ENCODE data around the gene MSANTD1. TPM values are rescaled to one million over a fixed set of nuclear protein-coding genes. Genes with fewer than 3 reads are reported as not detected.

MSANTD1 gene
- total RNA-seq, 2 experiments from 2014 or later, result 0.60 to 0.65 TPM

DNA sequence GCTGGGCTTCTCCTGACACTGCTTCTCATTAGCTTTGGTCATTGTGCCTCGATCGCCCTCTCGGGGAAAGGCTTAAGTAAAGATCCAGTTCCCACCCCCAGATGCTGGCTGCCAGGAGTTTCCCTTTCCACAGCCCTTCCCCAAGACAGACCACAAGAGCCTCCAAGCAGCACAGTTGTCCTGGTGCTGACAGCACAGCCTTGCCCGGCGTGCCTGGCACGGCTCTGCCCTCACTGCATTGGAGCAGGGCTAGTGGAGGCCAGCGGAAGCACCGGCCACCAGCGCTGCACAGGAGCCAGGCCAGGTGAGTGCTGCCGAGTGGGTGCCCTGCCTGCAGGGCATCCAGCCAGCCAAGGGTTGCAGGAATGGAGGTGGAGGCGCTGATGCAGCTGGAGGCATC lies 9.7 kb upstream of the MSANTD1 start:
- Mint-ChIP-seq H3K4me3 (no peak overlapping the region), H3K36me3 (ENCODE audit: low read depth) (peaks cover 13% of the 10 kb centered on the region), H3K27me3 (no peaks in the 10 kb centered on the region), H3K4me1 (peaks cover 16% of the 10 kb centered on the region), H3K9me3 (no peaks in the 10 kb centered on the region), H3K27ac (no peak overlapping the region)
- DNase-seq, result no peak
- CTCF ChIA-PET, result no interaction called here
- POLR2A ChIA-PET, result no interaction called here

DNA sequence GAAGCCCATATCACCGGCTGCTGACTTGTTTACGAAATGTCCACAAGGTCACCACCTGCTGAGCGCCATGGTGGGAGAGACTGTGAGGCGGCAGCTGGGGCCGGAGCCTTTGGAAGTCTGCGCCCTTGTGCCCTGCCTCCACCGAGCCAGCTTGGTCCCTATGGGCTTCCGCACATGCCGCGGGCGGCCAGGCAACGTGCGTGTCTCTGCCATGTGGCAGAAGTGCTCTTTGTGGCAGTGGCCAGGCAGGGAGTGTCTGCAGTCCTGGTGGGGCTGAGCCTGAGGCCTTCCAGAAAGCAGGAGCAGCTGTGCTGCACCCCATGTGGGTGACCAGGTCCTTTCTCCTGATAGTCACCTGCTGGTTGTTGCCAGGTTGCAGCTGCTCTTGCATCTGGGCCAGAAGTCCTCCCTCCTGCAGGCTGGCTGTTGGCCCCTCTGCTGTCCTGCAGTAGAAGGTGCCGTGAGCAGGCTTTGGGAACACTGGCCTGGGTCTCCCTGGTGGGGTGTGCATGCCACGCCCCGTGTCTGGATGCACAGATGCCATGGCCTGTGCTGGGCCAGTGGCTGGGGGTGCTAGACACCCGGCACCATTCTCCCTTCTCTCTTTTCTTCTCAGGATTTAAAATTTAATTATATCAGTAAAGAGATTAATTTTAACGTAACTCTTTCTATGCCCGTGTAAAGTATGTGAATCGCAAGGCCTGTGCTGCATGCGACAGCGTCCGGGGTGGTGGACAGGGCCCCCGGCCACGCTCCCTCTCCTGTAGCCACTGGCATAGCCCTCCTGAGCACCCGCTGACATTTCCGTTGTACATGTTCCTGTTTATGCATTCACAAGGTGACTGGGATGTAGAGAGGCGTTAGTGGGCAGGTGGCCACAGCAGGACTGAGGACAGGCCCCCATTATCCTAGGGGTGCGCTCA lies 8.7 kb upstream of the MSANTD1 start:
- Mint-ChIP-seq H3K27me3 (no peaks in the 10 kb centered on the region), H3K4me1 (peaks cover 16% of the 10 kb centered on the region), H3K4me3 (no peak overlapping the region), H3K36me3 (ENCODE audit: low read depth) (peaks cover 6% of the 10 kb centered on the region), H3K27ac (no peak overlapping the region), H3K9me3 (no peaks in the 10 kb centered on the region)
- ChIA-PET POLR2A (no interaction called here), CTCF (no interaction called here)
- no peak for DNase-seq

DNA sequence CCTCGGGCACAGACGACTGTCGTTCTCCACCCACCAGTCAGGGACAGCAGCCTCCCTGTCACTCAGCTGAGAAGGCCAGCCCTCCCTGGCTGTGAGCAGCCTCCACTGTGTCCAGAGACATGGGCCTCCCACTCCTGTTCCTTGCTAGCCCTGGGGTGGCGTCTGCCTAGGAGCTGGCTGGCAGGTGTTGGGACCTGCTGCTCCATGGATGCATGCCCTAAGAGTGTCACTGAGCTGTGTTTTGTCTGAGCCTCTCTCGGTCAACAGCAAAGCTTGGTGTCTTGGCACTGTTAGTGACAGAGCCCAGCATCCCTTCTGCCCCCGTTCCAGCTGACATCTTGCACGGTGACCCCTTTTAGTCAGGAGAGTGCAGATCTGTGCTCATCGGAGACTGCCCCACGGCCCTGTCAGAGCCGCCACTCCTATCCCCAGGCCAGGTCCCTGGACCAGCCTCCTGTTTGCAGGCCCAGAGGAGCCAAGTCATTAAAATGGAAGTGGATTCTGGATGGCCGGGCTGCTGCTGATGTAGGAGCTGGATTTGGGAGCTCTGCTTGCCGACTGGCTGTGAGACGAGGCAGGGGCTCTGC lies 7.9 kb upstream of the MSANTD1 start:
- H3K9me3 Mint-ChIP-seq, result no peaks in the 10 kb centered on the region
- POLR2A ChIA-PET, result no interaction called here
- H3K4me3 Mint-ChIP-seq, result no peak overlapping the region
- H3K36me3 Mint-ChIP-seq (ENCODE audit: low read depth), result peaks cover 3% of the 10 kb centered on the region
- CTCF ChIA-PET, result no interaction called here
- H3K27ac Mint-ChIP-seq, result no peak overlapping the region
- no peaks in the 10 kb centered on the region for H3K27me3 Mint-ChIP-seq
- no peak for DNase-seq
- H3K4me1 Mint-ChIP-seq, result peaks cover 16% of the 10 kb centered on the region

DNA sequence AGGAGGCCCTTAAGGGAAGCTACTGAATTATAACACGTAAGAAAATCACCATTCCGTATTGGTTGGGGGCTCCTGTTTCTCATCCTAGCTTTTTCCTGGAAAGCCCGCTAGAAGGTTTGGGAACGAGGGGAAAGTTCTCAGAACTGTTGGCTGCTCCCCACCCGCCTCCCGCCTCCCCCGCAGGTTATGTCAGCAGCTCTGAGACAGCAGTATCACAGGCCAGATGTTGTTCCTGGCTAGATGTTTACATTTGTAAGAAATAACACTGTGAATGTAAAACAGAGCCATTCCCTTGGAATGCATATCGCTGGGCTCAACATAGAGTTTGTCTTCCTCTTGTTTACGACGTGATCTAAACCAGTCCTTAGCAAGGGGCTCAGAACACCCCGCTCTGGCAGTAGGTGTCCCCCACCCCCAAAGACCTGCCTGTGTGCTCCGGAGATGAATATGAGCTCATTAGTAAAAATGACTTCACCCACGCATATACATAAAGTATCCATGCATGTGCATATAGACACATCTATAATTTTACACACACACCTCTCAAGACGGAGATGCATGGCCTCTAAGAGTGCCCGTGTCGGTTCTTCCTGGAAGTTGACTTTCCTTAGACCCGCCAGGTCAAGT lies 6.9 kb upstream of the MSANTD1 start:
- POLR2A ChIA-PET, result no interaction called here
- Mint-ChIP-seq H3K27me3 (no peaks in the 10 kb centered on the region), H3K4me3 (no peak overlapping the region), H3K9me3 (no peaks in the 10 kb centered on the region), H3K27ac (no peak overlapping the region), H3K36me3 (ENCODE audit: low read depth) (peaks cover 3% of the 10 kb centered on the region), H3K4me1 (peaks cover 18% of the 10 kb centered on the region)
- no peak for DNase-seq
- CTCF ChIA-PET, result interaction anchor here (3.3 kb wide), 1 partner anchor 49 kb away, joined by 17 read pairs; no protein-coding TSS in a partner anchor

DNA sequence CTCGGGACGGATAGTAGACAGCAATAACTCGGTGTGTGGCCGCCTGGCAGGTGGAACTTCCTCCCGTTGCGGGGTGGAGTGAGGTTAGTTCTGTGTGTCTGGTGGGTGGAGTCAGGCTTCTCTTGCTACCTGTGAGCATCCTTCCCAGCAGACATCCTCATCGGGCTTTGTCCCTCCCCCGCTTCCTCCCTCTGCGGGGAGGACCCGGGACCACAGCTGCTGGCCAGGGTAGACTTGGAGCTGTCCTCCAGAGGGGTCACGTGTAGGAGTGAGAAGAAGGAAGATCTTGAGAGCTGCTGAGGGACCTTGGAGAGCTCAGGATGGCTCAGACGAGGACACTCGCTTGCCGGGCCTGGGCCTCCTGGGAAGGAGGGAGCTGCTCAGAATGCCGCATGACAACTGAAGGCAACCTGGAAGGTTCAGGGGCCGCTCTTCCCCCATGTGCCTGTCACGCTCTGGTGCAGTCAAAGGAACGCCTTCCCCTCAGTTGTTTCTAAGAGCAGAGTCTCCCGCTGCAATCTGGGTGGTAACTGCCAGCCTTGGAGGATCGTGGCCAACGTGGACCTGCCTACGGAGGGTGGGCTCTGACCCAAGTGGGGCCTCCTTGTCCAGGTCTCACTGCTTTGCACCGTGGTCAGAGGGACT lies 5.7 kb upstream of the MSANTD1 start:
- no peaks in the 10 kb centered on the region for H3K27me3 Mint-ChIP-seq
- H3K4me3 Mint-ChIP-seq, result no peak overlapping the region
- ChIA-PET POLR2A (interaction anchor here (0.7 to 1.5 kb wide), 2 partner anchors 41 to 49 kb away, joined by 3 to 4 read pairs; no protein-coding TSS in a partner anchor), CTCF (interaction anchor here (3.3 kb wide), 1 partner anchor 51 kb away, joined by 17 read pairs; no protein-coding TSS in a partner anchor)
- H3K4me1 Mint-ChIP-seq, result peaks cover 18% of the 10 kb centered on the region
- no peak overlapping the region for H3K27ac Mint-ChIP-seq
- peak; percentile 54 for DNase-seq
- H3K9me3 Mint-ChIP-seq, result no peaks in the 10 kb centered on the region
- peaks cover under 1% of the 10 kb centered on the region for H3K36me3 Mint-ChIP-seq (ENCODE audit: low read depth)

DNA sequence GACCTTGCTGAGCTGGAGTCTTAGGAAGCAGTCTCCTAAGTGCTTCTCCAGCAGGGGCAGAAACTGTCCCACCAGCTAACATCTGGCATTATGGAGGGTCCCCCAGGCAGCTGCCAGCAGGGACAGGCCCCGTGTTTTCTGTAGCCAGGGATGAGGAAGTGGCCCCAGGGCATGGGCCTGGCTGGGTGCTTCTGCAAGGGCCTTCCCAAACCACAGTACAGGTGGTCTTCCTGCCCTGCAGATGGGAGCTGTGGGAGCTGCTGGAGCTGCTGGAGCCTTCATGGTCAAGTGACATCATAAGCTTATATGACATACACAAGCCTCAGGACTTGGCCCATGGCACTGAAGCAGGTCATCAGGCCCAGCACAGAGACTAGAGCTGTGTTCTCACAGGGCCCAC lies 5.0 kb upstream of the MSANTD1 start:
- H3K27me3 Mint-ChIP-seq, result no peaks in the 10 kb centered on the region
- CTCF ChIA-PET, result interaction anchor here (3.3 kb wide), 1 partner anchor 51 kb away, joined by 17 read pairs; no protein-coding TSS in a partner anchor
- no peaks in the 10 kb centered on the region for H3K9me3 Mint-ChIP-seq
- DNase-seq, result no peak
- H3K27ac Mint-ChIP-seq, result no peak overlapping the region
- POLR2A ChIA-PET, result interaction anchor here (1.0 to 1.5 kb wide), 3 partner anchors 42 to 52 kb away, joined by 3 to 5 read pairs (median 3); no protein-coding TSS in a partner anchor
- H3K4me3 Mint-ChIP-seq, result no peak overlapping the region
- peaks cover 18% of the 10 kb centered on the region for H3K4me1 Mint-ChIP-seq
- H3K36me3 Mint-ChIP-seq (ENCODE audit: low read depth), result no peaks in the 10 kb centered on the region

DNA sequence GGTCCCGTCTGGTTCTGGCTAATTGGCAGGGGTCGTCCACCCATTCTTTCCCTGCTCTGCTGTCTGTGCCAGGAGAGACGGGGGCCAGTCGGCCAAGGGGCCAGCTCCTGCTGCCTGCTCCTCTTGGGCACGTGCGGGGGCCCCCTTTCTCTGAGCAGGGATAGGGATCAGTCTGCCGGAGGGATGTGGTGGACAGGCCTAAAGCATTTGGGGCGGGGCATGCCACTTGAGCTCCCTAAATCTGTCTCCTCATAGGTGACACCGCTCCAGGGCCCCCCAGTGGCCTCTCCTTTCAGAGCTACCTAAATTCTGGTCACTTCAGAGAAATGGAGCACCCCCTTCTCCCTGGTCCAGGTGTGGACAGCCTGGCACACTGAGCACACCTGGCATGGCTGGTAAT lies 4.2 kb upstream of the MSANTD1 start:
- no peak for DNase-seq
- H3K4me3 Mint-ChIP-seq, result no peak overlapping the region
- ChIA-PET CTCF (interaction anchor here (0.9 to 3.3 kb wide), 3 partner anchors 52 to 138 kb away, joined by 3 to 17 read pairs (median 4); no protein-coding TSS in a partner anchor), POLR2A (interaction anchor here (1.0 to 1.5 kb wide), 3 partner anchors 43 to 52 kb away, joined by 3 to 5 read pairs (median 3); no protein-coding TSS in a partner anchor)
- peaks cover 18% of the 10 kb centered on the region for H3K4me1 Mint-ChIP-seq
- no peaks in the 10 kb centered on the region for H3K36me3 Mint-ChIP-seq (ENCODE audit: low read depth)
- no peaks in the 10 kb centered on the region for H3K27me3 Mint-ChIP-seq
- no peaks in the 10 kb centered on the region for H3K9me3 Mint-ChIP-seq
- H3K27ac Mint-ChIP-seq, result no peak overlapping the region

DNA sequence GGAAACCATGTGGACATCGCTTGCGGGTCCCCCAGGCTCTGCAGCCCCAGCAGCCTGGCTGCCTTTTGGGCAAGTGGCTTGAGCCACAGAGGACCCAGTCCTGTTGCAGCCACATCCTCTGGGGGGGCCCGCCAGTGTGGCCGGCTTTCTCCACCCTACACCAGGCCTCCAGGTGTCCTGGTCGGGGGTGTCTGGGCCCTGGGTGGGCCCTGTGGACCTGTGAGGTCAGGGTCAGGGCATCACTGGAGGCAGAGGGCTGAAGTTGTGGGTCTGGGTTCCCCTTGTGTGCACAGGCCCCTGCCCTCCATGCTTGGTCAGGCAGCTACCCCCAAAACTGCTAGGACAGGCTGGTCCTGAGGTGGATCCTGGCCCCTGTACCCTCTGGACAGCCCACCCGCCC lies 3.3 kb upstream of the MSANTD1 start:
- ChIA-PET POLR2A (no interaction called here), CTCF (interaction anchor here (0.8 to 3.3 kb wide), 3 partner anchors 51 to 54 kb away, joined by 3 to 17 read pairs (median 3); no protein-coding TSS in a partner anchor)
- no peaks in the 10 kb centered on the region for H3K9me3 Mint-ChIP-seq
- no peaks in the 10 kb centered on the region for H3K27me3 Mint-ChIP-seq
- no peak for DNase-seq
- H3K27ac Mint-ChIP-seq, result no peak overlapping the region
- peaks cover 18% of the 10 kb centered on the region for H3K4me1 Mint-ChIP-seq
- H3K4me3 Mint-ChIP-seq, result no peak overlapping the region
- H3K36me3 Mint-ChIP-seq (ENCODE audit: low read depth), result no peaks in the 10 kb centered on the region

DNA sequence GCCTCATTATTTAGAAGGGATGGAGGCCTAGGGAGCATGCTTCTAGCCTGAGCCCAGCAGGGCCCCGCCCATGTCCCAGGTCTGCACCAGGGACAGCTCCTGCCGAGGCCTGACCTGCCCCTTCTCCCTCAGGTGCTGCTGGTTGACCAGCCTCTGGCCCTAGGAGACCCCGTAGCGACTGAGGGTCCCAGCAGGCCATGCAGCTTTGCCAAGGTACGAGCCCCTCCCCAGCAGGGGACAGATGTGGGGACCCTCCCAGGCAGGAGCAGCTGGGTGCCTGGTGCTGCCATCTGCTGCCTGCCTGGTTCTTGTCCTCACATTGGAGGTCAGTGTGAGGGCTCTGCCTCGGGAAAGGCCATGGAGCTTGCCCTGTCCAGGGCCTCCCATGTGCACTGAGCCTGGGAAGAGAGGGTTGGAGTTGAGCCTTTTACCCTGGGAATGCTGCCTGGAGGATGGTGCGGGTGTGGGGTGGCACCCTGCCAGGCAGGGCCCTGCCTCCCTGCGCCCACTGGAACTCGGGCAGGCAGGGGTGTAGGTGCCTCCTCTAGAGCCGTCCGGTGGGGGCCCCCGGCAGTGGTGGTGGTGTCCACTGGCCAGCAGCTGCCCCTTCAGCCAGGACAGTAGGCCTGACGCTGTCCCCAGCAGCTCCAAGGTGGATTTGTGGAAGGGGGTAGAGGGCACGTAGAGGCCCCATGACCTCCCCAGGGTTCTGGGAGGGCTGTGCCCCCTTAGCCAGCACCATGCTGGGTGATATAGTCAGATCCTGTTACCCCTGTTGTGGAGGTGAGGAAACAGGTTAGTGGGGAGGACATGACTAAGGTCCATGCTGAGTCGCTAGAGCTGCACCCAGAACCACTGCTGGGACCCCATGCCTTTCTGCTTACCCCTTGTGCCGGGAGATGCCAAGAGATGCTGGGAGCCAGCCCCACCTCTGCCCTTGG lies 2.2 kb upstream of the MSANTD1 start:
- ChIA-PET CTCF (interaction anchor here (0.8 to 1.3 kb wide), 4 partner anchors 52 to 138 kb away, joined by 3 to 4 read pairs (median 3); no protein-coding TSS in a partner anchor), POLR2A (no interaction called here)
- Mint-ChIP-seq H3K4me3 (no peak overlapping the region), H3K27me3 (no peaks in the 10 kb centered on the region), H3K36me3 (ENCODE audit: low read depth) (no peaks in the 10 kb centered on the region), H3K27ac (no peak overlapping the region), H3K4me1 (peaks cover 18% of the 10 kb centered on the region), H3K9me3 (no peaks in the 10 kb centered on the region)
- DNase-seq, result no peak

DNA sequence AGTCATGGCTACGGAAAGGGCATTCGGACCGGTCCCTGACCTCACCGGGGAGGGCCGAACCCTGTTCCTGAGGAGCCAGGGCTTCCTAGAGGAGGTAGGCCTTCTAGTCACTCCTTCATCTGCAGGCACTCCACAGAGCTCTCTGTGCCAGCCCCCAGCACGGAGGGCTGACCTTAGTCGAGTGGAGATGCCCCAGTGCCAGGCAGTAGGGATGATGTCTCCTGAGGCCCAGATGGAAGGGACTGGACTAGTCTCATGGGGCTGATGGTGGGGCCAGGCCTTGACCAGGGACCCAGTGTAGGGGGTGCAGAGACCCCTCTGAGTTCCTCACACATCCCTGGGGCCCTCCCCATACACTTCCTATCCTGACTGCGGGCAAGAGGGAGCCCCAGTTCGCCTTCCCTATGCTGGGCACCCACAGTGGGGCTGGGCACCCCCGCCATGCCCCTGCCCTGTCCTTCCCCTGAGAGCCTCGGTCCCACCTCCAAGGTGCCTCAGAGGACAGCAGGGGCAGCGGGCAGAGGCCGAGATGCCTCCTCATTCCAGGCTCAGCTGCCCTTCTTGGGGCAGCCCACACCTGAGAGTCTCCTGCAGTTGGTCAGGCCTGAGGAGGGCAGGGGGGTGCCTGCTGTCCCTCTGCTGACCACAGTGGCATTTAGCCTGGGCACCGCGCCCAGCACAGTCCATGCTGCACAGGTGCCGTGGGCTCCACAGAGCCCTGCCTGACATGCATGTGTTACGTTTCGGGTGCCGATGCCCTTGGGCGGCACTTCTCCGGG lies 1.4 kb upstream of the MSANTD1 start:
- ChIA-PET POLR2A (no interaction called here), CTCF (interaction anchor here (1.3 kb wide), 1 partner anchor 139 kb away, joined by 4 read pairs; no protein-coding TSS in a partner anchor)
- H3K36me3 Mint-ChIP-seq (ENCODE audit: low read depth), result no peaks in the 10 kb centered on the region
- DNase-seq, result no peak
- H3K27ac Mint-ChIP-seq, result no peak overlapping the region
- no peak overlapping the region for H3K4me3 Mint-ChIP-seq
- H3K4me1 Mint-ChIP-seq, result peaks cover 14% of the 10 kb centered on the region
- H3K9me3 Mint-ChIP-seq, result no peaks in the 10 kb centered on the region
- H3K27me3 Mint-ChIP-seq, result no peaks in the 10 kb centered on the region

DNA sequence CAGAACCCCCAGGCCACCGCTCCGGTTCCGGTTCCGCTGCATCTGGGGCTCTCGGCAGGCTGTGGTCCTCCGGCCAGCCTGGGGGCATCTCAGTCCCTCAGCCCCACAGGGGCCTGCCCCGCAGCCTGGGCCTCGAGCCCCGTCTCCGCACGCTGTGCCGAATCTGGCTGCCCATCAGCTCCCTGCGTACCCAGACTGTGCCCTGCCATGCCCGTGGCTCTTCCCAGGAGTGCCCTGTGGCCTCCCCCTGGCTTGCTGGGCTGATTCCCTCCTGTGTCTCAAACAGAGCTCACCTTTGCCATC lies 830 bp upstream of the MSANTD1 start:
- no peak overlapping the region for H3K4me3 Mint-ChIP-seq
- ChIA-PET CTCF (no interaction called here), POLR2A (no interaction called here)
- H3K27me3 Mint-ChIP-seq, result no peaks in the 10 kb centered on the region
- H3K4me1 Mint-ChIP-seq, result peaks cover 9% of the 10 kb centered on the region
- H3K9me3 Mint-ChIP-seq, result no peaks in the 10 kb centered on the region
- no peaks in the 10 kb centered on the region for H3K36me3 Mint-ChIP-seq (ENCODE audit: low read depth)
- no peak overlapping the region for H3K27ac Mint-ChIP-seq
- no peak for DNase-seq
